Adrenal gland (tissue), 12 donors: Measurements from ENCODE around the gene PTX4. TPM values are rescaled to one million over a fixed set of nuclear protein-coding genes. Genes with fewer than 3 reads are reported as not detected.

ENCODE experiments used
- DNase-seq, 7 donors: peaks; one replicate each; pipeline ENCODE4 v3.0.0-alpha.2; 2019 to 2020
- H3K27ac ChIP-seq, 5 donors: fragments of 200-600 bp; sonication (generic) in 4 of 5; 1 replicate in 3 of 5; 2 replicates in 2 of 5; pipeline versions ENCODE4 v1.5.1 to v1.8.0; 2016 to 2020; ENCODE audit warnings: mild to moderate bottlenecking in 1 of 5
- H3K27me3 ChIP-seq: fragments of 200-600 bp; 2 replicates; pipeline ENCODE4 v1.8.0; 2021
- H3K36me3 ChIP-seq, 2 donors: fragments of 200-600 bp; replicated peaks in 1 of 2; 1 replicate in 1 of 2; 2 replicates in 1 of 2; pipeline versions ENCODE4 v1.5.1 to v1.8.0; 2018 to 2022
- H3K4me1 ChIP-seq, 2 donors: fragments of 200-600 bp; replicated peaks in 1 of 2; 1 replicate in 1 of 2; 2 replicates in 1 of 2; pipeline versions ENCODE4 v1.5.1 to v1.8.0; 2018 to 2021
- H3K4me3 ChIP-seq, 4 donors: fragments of 200-600 bp; sonication (generic) in 3 of 4; one replicate each; pipeline ENCODE4 v1.5.1; 2016 to 2018
- H3K9me3 ChIP-seq, 3 donors: fragments of 200-600 bp; sonication (generic) in 1 of 3; replicated peaks in 1 of 3; 1 replicate in 2 of 3; 2 replicates in 1 of 3; pipeline versions ENCODE4 v1.5.1 to v1.8.0; 2016 to 2021
- CTCF ChIP-seq, 6 experiments: fragments of 450-650 bp in 4 of 6; fragments of 200-600 bp in 2 of 6; sonication (generic) in 1 of 6; IDR thresholded peaks; 1 replicate in 5 of 6; 2 replicates in 1 of 6; pipeline versions ENCODE4 v1.5.1 to v1.8.0; 2016 to 2021; ENCODE audit warnings: antibody characterized with exemption in 6 of 6, mild to moderate bottlenecking in 2 of 6, moderate library complexity in 1 of 6
- POLR2A ChIP-seq, 2 donors: fragments of 450-650 bp; IDR thresholded peaks; one replicate each; pipeline ENCODE4 v1.6.1; 2017; ENCODE audit warnings: antibody characterized with exemption in 2 of 2, mild to moderate bottlenecking in 2 of 2, moderate library complexity in 1 of 2
- WGBS, 4 donors: extraction: QIAGEN DNeasy Blood & Tissue Kit in 2 of 4; methylation state at CpG; one replicate each; pipeline versions ENCODE4 v1.1.5 to v1.1.7; 2013 to 2017; 5-methylcytosine and 5-hydroxymethylcytosine counted together
- intact Hi-C, 2 donors: fragments of 100-400 bp; cut with DNase I; formaldehyde crosslinking; loops; one replicate each; pipeline versions ENCODE4 v1.14.1 to v1.15.0; 2022 to 2023
- polyA plus RNA-seq, 3 donors: library from polyadenylated mRNA; stranded (reverse); fragments of 200-250 nt in 2 of 3; fragments of 350-450 nt in 1 of 3; fragmentation: Illumina TruSeq in 1 of 3; extraction: RNeasy Lipid Tissue Mini Kit (QIAGEN cat#74804) in 1 of 3; gene quantifications; one replicate each; pipeline ENCODE4 v1.2.3, GENCODE V29; 2013 to 2014
- total RNA-seq, 9 donors: library from RNA; depleted of rRNA in 4 of 9; stranded (reverse); fragments of >200 nt in 4 of 9; fragments of 120-200 nt in 1 of 9; fragmentation: NEBNext Ultra II Directional in 1 of 9; extraction: Animal tissue kit (Norgen Biotek cat#: 25700) in 1 of 9; gene quantifications; one replicate each; pipeline versions ENCODE4 v1.1.0 to v1.2.4, GENCODE V29; 2013 to 2023
- donor health status: healthy with polysubstance abuse.
- donor health status: Bipolar disorder and iron deficiency.
- donor health status: DM: yes; HTN: yes; CAD: no.
- donor health status: DM: no; HTN: no; CAD: no.
- donor health status: DM: no; HTN: no; CAD: no.
- donor health status: DM: yes; HTN: yes; CAD: no.

PTX4 gene
- total and polyA plus RNA-seq, 12 donors: 0.16 to 1.4 (median 0.57) TPM; not detected in 4

- H3K4me1 ChIP-seq: peaks cover 13 to 37% of the 10 kb centered on the region in 2 donors
- WGBS, 4 donors: 91 to 96% (median 92%) methylated on average over 18 to 27 of the region's 27 CpGs
- peak overlapping the region in 2 of 5 donors; percentile 83 to 97 for H3K27ac ChIP-seq
Observed at GRCh38 chr16:1530349-1530882, 41.7 kb upstream of the PTX4 start.

GRCh38 chr16:1528921-1529537 lies 40.3 kb upstream of the PTX4 start:
- TF ChIP-seq POLR2A (IDR thresholded peaks at IDR 0.05) (no peak), CTCF (IDR thresholded peaks at IDR 0.05) (no peak)
- Histone ChIP-seq H3K4me3 (no peak overlapping the region), H3K27ac (peak overlapping the region in 1 of 5 donors; percentile 77), H3K9me3 (no peaks in the 10 kb centered on the region), H3K27me3 (no peaks in the 10 kb centered on the region), H3K4me1 (peaks cover 13 to 37% of the 10 kb centered on the region in 2 donors), H3K36me3 (no peaks in the 10 kb centered on the region)
- peak in 1 of 7 donors; percentile 18 for DNase-seq
- 86 to 89% (median 88%) methylated on average over 5 to 29 of the region's 29 CpGs for WGBS, 4 donors
- intact Hi-C loops: no loop called here

More at GRCh38 chr16:1530349-1530882, 41.7 kb upstream of the PTX4 start:
- no peak for DNase-seq
- TF ChIP-seq CTCF (IDR thresholded peaks at IDR 0.05) (no peak), POLR2A (IDR thresholded peaks at IDR 0.05) (no peak)
- intact Hi-C loops: no loop called here
- Histone ChIP-seq H3K36me3 (no peaks in the 10 kb centered on the region), H3K9me3 (no peaks in the 10 kb centered on the region), H3K27me3 (no peaks in the 10 kb centered on the region), H3K4me3 (no peak overlapping the region)

GRCh38 chr16:1527836-1528811 lies 39.4 kb upstream of the PTX4 start:
- H3K4me1 ChIP-seq: peaks cover 13 to 37% of the 10 kb centered on the region in 2 donors
- WGBS, 4 donors: 25 to 48% (median 28%) methylated on average over 19 to 42 of the region's 42 CpGs
- no peaks in the 10 kb centered on the region for H3K36me3 ChIP-seq
- H3K27me3 ChIP-seq: no peaks in the 10 kb centered on the region
- no peak for TF ChIP-seq CTCF (IDR thresholded peaks at IDR 0.05)
- TF ChIP-seq POLR2A (IDR thresholded peaks at IDR 0.05): peak in 1 of 2 donors; percentile 16
- intact Hi-C loops: no loop called here
- H3K27ac ChIP-seq: peak overlapping the region in 4 of 5 donors; percentile 22 to 77 (median 52)
- peak; percentile 61 to 89 (median 83) for DNase-seq
- no peaks in the 10 kb centered on the region for H3K9me3 ChIP-seq
- H3K4me3 ChIP-seq: no peak overlapping the region
